Measurements from ENCODE around the gene HNRNPL. TPM values are rescaled to one million over a fixed set of nuclear protein-coding genes. Genes with fewer than 3 reads are reported as not detected.
"Not testable (repeated sequence)": the region's sequence is repeated elsewhere in the genome, so short reads cannot be mapped to it uniquely, and the experiment has no call there.

The HNRNPL gene
- total RNA-seq, 4 donors from 2014 or later = 138 to 180 (median 169) TPM

DNA sequence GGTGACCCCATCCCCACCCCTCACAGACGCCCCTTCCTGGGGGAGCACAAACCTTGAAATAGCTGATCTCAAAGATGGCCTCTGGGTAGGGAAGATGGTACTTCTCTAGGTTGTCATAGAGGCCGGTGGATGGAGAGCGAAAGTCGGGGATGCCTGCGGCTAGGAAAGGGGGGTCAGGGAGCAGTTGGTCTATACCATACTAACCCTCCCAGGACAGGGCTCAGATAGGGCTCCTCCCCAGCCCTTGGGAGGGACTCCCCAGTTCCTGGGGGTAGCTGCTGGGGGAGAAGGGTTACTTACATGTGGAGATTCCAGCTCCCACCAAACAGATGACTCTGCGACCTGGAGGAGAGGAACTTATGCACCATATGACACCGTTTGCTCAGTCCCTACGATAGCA, 40.0 kb upstream of the HNRNPL start:
- no peak for ATAC-seq (ENCODE audit: low FRiP score)
- DNase-seq (ENCODE audit: low spot score) = no peak
- TF ChIP-seq, protein P1, sequence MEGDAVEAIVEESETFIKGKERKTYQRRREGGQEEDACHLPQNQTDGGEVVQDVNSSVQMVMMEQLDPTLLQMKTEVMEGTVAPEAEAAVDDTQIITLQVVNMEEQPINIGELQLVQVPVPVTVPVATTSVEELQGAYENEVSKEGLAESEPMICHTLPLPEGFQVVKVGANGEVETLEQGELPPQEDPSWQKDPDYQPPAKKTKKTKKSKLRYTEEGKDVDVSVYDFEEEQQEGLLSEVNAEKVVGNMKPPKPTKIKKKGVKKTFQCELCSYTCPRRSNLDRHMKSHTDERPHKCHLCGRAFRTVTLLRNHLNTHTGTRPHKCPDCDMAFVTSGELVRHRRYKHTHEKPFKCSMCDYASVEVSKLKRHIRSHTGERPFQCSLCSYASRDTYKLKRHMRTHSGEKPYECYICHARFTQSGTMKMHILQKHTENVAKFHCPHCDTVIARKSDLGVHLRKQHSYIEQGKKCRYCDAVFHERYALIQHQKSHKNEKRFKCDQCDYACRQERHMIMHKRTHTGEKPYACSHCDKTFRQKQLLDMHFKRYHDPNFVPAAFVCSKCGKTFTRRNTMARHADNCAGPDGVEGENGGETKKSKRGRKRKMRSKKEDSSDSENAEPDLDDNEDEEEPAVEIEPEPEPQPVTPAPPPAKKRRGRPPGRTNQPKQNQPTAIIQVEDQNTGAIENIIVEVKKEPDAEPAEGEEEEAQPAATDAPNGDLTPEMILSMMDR (IDR thresholded peaks at IDR 0.05) = no peak

DNA sequence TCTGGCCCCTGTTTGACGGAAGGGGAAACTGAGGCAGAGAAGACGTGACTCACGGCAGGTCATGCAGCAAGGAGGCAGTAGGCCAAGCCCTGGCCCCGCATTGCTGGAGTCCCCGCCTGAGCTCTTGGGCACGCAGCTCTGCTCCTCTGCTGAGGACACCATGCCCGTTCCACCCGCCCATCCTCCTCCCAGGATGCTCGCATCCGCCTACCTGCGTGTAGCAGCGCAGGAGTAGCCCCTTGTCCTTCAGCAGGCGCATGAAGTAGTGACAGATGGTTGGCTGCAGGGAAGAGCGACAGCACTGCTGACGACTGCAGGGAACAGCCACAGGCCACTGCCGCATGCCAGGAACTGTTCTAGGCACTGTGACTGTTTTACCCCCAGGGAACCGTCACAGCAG, 39.1 kb upstream of the HNRNPL start:
- peak; percentile 25 for ATAC-seq (ENCODE audit: low FRiP score)
- TF ChIP-seq, protein P1 (IDR thresholded peaks at IDR 0.05) = no peak
- no peak for DNase-seq (ENCODE audit: low spot score)

DNA sequence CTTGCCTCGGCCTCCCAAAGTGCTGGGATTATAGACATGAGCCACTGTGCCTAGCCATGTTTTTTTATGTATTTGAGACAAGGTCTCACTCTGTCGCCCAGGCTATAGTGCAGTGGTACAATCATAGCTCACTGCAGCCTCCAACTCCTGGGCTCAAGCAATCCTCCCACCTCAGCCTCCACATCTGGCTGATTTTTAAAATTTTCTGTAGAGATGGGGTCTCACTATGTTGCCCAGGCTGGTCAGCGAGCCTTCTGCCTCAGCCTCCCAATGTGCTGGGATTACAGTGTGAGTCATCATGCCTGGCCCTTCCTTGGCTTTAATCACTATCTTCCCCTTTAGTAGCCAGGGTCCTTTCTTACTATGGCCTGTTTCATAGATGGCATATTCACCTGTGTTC, 34.9 kb upstream of the HNRNPL start:
- ATAC-seq (ENCODE audit: low FRiP score); DNase-seq (ENCODE audit: low spot score): not testable (repeated sequence)

DNA sequence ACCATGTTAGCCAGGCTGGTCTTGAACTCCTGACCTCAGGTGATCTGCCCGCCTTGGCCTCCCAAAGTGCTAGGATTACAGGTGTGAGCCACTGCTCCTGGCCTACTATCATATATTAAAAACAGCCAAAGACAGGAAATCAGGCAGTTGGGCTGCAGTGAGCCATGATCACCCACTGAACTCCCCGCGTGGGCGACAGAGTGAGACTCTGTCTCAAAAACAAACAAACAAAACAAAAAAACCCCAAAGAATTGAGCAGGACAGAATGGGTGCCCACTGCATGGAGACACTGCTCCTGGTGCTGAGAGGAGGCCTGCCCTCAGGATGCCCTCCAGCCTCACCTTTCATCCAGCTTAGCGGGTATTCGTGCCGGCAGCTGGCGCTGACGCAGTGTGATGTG, 33.5 kb upstream of the HNRNPL start:
- ATAC-seq (ENCODE audit: low FRiP score) = no peak
- DNase-seq (ENCODE audit: low spot score) = no peak
- TF ChIP-seq, protein P1 (IDR thresholded peaks at IDR 0.05) = no peak

DNA sequence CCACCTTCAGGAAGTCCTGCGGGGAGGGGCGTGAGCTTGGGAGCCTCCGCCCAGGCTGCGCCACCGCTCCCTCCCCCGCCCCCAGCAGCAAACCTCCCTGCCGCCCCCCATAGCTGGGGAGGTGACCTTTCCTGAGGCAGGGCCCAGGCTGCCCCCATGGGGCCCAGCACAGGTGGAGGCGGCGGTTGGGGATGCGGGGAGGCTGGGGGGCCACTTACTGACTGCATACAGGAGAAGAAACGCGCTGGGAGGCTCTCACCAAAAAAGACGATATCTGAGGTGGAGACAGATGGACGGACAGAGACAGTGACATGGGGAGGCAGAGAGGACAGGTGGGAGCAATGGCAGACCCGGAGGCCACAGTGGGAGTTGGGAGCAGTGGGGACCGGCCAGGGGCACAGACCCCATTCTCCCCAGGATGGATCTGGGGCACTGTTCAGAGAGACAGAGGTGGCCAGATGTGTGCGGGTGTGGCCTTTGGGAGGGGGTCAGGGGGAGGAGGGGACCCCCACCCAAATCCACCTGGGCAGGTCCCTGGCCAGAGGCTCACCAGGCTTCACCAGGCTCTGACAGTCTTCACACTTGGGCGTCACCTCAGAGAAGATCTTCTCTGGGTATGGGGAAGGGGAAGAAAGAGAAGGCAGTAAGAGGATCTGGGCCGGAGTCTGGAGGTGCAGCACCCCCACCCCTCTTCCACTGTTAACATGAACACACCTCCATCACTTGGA, 31.3 kb upstream of the HNRNPL start:
- no peak for ATAC-seq (ENCODE audit: low FRiP score)
- no peak for DNase-seq (ENCODE audit: low spot score)
- TF ChIP-seq, protein P1 (IDR thresholded peaks at IDR 0.05) = no peak

DNA sequence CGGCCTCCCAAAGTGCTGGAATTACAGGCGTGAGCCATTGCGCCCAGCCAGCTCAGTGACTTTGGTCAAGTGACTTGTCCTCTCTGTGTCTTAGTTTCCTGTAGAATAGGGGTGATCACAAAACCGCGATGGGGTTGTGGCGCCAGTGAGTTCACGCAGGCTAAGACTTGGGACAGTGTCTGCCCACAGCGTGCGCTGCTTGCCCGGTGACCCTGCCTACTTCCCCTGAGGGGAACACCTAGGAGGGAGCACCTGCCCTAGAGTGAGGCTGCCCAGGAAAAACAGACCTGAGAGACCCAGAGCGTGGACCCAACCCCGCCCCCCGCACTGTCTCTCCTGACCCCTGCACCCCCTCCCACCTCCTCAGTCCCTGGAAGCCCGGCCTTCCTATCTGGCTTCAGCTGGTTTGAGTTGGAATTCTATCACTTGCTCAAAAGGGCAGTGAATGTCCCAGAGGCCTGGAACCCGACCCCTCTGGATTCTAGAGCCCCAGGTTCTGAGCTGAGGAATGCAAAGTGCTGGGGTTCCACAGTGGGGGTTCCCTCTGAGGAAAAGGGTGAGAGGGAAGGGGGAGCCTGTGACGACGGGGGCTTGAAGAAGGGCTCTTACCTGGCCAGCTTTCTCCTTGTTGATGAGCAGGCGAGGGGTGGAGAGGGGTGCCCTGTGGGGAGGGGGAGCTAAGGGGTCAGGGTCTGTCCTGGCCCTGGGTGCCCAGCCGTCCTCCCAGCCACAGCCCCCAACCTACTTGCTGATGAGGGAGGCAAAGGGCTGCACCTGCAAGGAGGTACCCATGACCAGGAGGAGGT, 30.5 kb upstream of the HNRNPL start:
- DNase-seq (ENCODE audit: low spot score) (no peak), ATAC-seq (ENCODE audit: low FRiP score) (no peak)
- TF ChIP-seq, protein P1 (IDR thresholded peaks at IDR 0.05) = no peak

DNA sequence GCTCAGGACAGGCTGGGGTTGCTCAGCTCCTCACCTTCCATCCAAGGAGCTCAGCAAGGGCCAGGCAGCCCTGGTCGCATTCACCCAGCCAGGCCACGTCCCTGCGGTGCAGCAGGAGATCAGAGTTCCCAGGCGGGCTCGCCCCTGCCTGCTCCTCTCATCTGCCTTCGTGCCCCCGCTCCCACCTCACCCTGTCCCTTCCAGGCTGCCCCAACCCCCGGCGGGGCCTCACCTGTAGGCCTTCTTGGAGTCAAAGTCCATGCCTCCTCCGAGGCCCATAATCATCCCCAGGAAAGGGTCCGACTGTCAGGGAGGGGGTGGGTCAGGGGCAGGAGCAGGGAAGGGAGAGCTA, 29.6 kb upstream of the HNRNPL start:
- no peak for DNase-seq (ENCODE audit: low spot score)
- TF ChIP-seq, protein P1 (IDR thresholded peaks at IDR 0.05) = no peak
- ATAC-seq (ENCODE audit: low FRiP score) = no peak
